Measurements from ENCODE around the gene ALDH16A1. TPM values are rescaled to one million over a fixed set of nuclear protein-coding genes. Genes with fewer than 3 reads are reported as not detected.
"Not testable (repeated sequence)": the region's sequence is repeated elsewhere in the genome, so short reads cannot be mapped to it uniquely, and the experiment has no call there.

Gene ALDH16A1
- total RNA-seq, 2 donors from 2014 or later: 22.6 to 34.0 TPM

- DNase-seq (ENCODE audit: low spot score in 2 of 2) (no peak), ATAC-seq (no peak)
- peaks cover 0 to 6% of the 10 kb centered on the region in 2 donors for H3K36me3 Mint-ChIP-seq
- peak overlapping the region in 1 of 2 donors; percentile 81 for H3K27ac Mint-ChIP-seq
- no peaks in the 10 kb centered on the region for H3K9me3 Mint-ChIP-seq
These were observed 15.2 kb downstream of the ALDH16A1 start for GRCh38 chr19:49468199-49468598.

GRCh38 chr19:49468746-49469447, 15.9 kb downstream of the ALDH16A1 start:
- H3K27ac Mint-ChIP-seq: peak overlapping the region; percentile 81 to 97

GRCh38 chr19:49469828-49470614, 17.0 kb downstream of the ALDH16A1 start:
- DNase-seq (ENCODE audit: low spot score in 2 of 2) (peak; percentile 73 to 91), ATAC-seq (peak; percentile 62 to 78)
- Mint-ChIP-seq H3K27ac (peak overlapping the region; percentile 81 to 90), H3K9me3 (no peaks in the 10 kb centered on the region), H3K36me3 (peaks cover 0 to 6% of the 10 kb centered on the region in 2 donors)

More at GRCh38 chr19:49468746-49469447, 15.9 kb downstream of the ALDH16A1 start:
- peak; percentile 78 for ATAC-seq
- Mint-ChIP-seq H3K36me3 (peaks cover 0 to 6% of the 10 kb centered on the region in 2 donors), H3K9me3 (no peaks in the 10 kb centered on the region)
- DNase-seq (ENCODE audit: low spot score in 2 of 2): peak; percentile 73 to 83

GRCh38 chr19:49470615-49470978, 17.6 kb downstream of the ALDH16A1 start:
- Mint-ChIP-seq H3K36me3 (peaks cover under 1 to 6% of the 10 kb centered on the region in 2 donors), H3K9me3 (no peaks in the 10 kb centered on the region), H3K27ac (peak overlapping the region; percentile 81 to 90)
- DNase-seq (ENCODE audit: low spot score in 2 of 2) (no peak), ATAC-seq (no peak)

DNA sequence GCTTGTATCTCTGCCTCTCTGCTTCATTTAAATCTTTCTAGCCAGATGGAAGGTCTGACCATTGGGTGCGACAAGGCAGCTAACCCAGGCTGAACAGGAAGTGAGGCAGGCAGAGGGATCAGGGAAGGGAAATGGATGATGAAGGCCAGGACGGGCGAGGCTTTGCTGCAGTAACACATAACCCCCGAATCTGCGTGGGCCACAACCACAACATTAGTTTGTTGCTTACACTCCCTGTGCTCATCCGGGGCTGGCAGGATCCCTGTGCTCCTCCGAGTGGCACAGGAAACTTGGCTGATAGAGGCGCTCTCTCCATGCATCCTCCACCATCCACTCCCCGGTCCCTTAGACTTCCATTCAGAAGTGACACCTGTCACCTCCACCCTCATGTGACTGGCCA, 19.9 kb downstream of the ALDH16A1 start:
- H3K27ac Mint-ChIP-seq: peak overlapping the region; percentile 91 to 92
- DNase-seq (ENCODE audit: low spot score in 2 of 2): no peak
- H3K36me3 Mint-ChIP-seq: peaks cover 5 to 16% of the 10 kb centered on the region in 2 donors
- no peaks in the 10 kb centered on the region for H3K9me3 Mint-ChIP-seq
- ATAC-seq: no peak

DNA sequence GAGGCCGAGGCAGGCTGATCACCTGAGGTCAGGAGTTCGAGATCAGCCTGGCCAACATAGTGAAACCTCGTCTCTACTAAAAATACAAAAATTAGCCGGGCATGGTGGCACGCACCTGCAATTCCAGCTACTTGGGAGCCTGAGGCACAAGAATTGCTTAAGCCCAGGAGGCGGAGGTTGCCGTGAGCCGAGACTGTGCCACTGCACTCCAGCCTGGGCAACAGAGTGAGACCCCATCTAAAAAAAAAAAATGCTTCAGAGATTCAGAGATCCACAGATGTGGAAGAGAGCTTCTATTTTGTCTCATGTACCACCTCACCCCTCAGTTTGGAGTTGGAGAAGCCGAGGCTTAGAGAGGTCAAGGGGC, 20.5 kb downstream of the ALDH16A1 start:
- not testable (repeated sequence) for ATAC-seq; H3K9me3 Mint-ChIP-seq; DNase-seq (ENCODE audit: low spot score in 2 of 2)
- H3K27ac Mint-ChIP-seq: peak overlapping the region; percentile 88 to 91
- peaks cover 5 to 16% of the 10 kb centered on the region in 2 donors for H3K36me3 Mint-ChIP-seq

DNA sequence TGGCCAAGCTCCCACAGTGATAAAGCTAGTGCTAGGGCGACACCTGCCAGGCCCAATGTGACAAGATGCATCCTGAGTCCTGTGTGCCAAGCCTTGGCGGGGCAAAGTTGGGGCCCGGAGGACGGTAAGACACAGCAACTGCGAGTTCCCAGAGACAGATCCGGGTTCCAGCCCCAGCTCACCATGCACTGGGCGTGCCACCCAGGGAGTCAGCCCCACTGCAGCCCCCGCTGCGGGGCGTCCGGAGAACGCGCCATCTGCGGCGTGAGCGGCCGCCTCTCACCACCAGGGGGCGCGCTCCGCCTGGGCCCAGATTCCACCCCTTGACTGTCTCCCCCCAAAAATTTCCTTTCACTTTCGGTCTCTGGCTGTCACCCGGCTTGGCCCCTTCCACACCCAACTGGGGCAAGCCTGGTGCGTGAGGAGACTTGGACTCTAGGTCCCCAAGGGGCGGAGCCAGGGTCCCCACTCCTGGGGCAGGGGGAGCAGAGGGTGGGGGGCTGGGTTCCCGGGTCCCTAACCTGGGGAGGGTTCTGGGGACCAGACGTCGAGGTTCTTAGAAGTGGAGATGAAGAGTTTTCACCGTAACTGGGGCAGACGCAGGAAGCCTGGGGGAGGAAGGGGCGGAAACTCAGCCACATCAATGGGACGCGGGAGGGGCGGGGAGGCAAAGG, 21.0 kb downstream of the ALDH16A1 start, which contains the start of gene FLT3LG:
FLT3LG (plus strand) TSS at position 348 of the 674 bp plus-strand sequence. CDS start 425 bp downstream, outside the sequence.
- ATAC-seq: peak; percentile 46 to 77

GRCh38 chr19:49474542-49474924, 21.5 kb downstream of the ALDH16A1 start:
- peaks cover 5 to 16% of the 10 kb centered on the region in 2 donors for H3K36me3 Mint-ChIP-seq
- peak overlapping the region; percentile 77 to 91 for H3K27ac Mint-ChIP-seq

More for the DNA sequence above, 21.0 kb downstream of the ALDH16A1 start, which contains the start of gene FLT3LG:
- peaks cover 5 to 14% of the 10 kb centered on the region in 2 donors for H3K36me3 Mint-ChIP-seq
- no peaks in the 10 kb centered on the region for H3K9me3 Mint-ChIP-seq
- peak within 1 kb of the TSS; percentile 88 to 91 for H3K27ac Mint-ChIP-seq
- peak; percentile 88 to 95 for DNase-seq (ENCODE audit: low spot score in 2 of 2)

GRCh38 chr19:49475191-49475917, 22.3 kb downstream of the ALDH16A1 start:
- ATAC-seq (peak in 1 of 2 donors; percentile 3), DNase-seq (ENCODE audit: low spot score in 2 of 2) (no peak)
- H3K36me3 Mint-ChIP-seq: peaks cover 5 to 16% of the 10 kb centered on the region in 2 donors
- H3K9me3 Mint-ChIP-seq: no peaks in the 10 kb centered on the region
- peak overlapping the region; percentile 88 to 91 for H3K27ac Mint-ChIP-seq

More at GRCh38 chr19:49474542-49474924, 21.5 kb downstream of the ALDH16A1 start:
- no peak for ATAC-seq
- no peaks in the 10 kb centered on the region for H3K9me3 Mint-ChIP-seq
- DNase-seq (ENCODE audit: low spot score in 2 of 2): no peak

DNA sequence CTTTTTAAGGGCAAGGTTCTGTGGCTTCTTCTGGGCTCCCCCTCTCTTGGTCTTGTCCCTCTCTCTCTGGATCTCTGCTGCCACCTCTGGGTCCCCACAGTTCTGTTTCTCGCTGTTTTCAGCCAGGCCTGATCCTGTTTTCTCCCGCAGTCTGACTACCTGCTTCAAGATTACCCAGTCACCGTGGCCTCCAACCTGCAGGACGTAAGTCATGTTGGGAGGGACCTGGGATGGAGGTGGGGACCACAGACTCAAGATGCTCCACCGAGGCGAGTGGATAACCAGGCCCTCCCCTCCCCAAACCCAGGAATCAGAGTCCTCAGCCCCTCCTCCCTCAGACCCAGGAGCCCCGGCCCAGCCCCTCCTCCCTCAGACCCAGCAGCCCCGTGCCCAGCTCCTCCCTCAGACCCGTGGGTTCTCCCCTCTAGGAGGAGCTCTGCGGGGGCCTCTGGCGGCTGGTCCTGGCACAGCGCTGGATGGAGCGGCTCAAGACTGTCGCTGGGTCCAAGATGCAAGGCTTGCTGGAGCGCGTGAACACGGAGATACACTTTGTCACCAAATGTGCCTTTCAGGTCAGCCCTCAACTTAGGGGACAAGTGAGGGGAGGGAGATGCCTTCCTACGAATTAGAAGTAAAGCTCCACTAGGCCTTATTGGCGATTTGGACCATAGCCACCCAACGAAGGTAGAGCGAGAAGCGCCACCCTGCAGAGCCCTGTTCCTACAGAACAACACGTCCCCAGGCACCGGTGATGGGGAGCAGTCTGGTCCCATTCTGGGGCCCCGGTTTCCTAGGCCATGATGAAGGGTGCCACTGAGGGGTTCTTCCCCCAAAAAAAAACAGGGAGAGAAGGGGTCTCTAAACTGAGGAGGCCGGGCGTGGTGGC, 23.2 kb downstream of the ALDH16A1 start:
- H3K9me3 Mint-ChIP-seq: no peaks in the 10 kb centered on the region
- DNase-seq (ENCODE audit: low spot score in 2 of 2): peak; percentile 82 to 84
- H3K27ac Mint-ChIP-seq: peak overlapping the region; percentile 88 to 91
- ATAC-seq: peak; percentile 75 to 76
- H3K36me3 Mint-ChIP-seq: peaks cover 5 to 16% of the 10 kb centered on the region in 2 donors

GRCh38 chr19:49479975-49480628, 27.1 kb downstream of the ALDH16A1 start:
- no peak for DNase-seq (ENCODE audit: low spot score in 2 of 2)
- no peak for ATAC-seq
- H3K27ac Mint-ChIP-seq: no peak overlapping the region
- no peaks in the 10 kb centered on the region for H3K9me3 Mint-ChIP-seq
- peaks cover 5 to 23% of the 10 kb centered on the region in 2 donors for H3K36me3 Mint-ChIP-seq

GRCh38 chr19:49481020-49481683, 28.1 kb downstream of the ALDH16A1 start:
- peak overlapping the region in 1 of 2 donors; percentile 95 for H3K27ac Mint-ChIP-seq
- DNase-seq (ENCODE audit: low spot score in 2 of 2) (no peak), ATAC-seq (no peak)
- H3K9me3 Mint-ChIP-seq: no peaks in the 10 kb centered on the region
- H3K36me3 Mint-ChIP-seq: peaks cover 2 to 19% of the 10 kb centered on the region in 2 donors

DNA sequence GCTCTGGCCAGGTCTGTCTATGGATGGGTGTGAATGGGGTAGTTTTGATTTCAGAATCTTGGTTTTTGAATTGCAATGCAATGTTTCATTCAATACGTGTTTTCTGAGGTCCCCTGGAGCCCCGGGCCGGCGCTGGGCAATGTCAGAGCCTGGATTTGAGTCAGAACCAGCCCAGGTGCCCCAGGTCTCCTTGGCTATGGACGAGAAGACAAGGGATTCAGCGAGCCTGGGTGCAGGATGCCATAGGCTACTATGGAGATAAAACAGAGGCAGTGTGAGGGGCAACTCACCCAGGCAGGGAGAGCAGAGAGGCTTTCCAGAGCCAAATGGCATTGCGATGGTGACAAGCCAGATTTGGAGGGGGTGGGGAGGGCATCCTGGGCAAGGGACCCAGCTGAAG, 33.2 kb downstream of the ALDH16A1 start:
- ATAC-seq: no peak
- Mint-ChIP-seq H3K9me3 (no peaks in the 10 kb centered on the region), H3K36me3 (peaks cover 46 to 52% of the 10 kb centered on the region in 2 donors), H3K27ac (peak overlapping the region; percentile 92 to 100)
- no peak for DNase-seq (ENCODE audit: low spot score in 2 of 2)

DNA sequence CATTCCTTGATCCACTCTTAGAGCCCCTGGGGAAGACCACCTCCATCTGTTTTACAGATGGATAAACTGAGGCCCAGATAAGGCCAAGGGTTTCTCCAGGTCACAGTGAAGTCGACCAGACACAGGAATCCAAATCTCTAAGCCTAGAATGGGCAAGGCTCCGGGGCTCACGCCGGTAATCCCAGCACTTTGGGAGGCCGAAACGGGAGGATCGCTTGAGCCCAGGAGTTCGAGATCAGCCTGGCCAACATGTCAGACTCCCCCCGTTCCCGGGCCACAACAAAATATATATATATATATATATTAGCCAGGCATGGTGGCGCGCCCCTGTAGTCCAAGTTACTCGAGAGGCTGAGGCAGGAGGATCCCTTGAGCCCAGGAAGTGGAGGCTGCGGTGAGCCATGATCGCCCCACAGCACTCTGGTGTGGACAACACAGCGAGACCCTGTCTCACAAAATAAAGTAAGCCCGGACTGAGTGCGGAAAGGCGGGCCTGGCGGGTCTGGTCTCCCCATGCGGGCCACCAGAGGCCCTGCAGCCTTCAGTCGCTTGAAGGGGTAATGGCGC, 33.8 kb downstream of the ALDH16A1 start:
- H3K9me3 Mint-ChIP-seq: no peaks in the 10 kb centered on the region
- ATAC-seq (no peak), DNase-seq (ENCODE audit: low spot score in 2 of 2) (no peak)
- peaks cover 46 to 54% of the 10 kb centered on the region in 2 donors for H3K36me3 Mint-ChIP-seq
- H3K27ac Mint-ChIP-seq: peak overlapping the region; percentile 100
